Peyer's patch (tissue), 4 donors: ENCODE results near the gene ITIH5.
"Not testable (repeated sequence)": the region's sequence is repeated elsewhere in the genome, so short reads cannot be mapped to it uniquely, and the experiment has no call there.

Experiments
- CTCF ChIP-seq, 6 experiments: fragments of 450-650 bp in 4 of 6; fragments of 200-600 bp in 2 of 6; sonication (generic) in 1 of 6; IDR thresholded peaks; one replicate each; pipeline ENCODE4 v1.5.1; 2017 to 2019; ENCODE audit warnings: antibody characterized with exemption in 6 of 6, mild to moderate bottlenecking in 3 of 6, moderate library complexity in 1 of 6
- POLR2A ChIP-seq, 2 donors: fragments of 450-650 bp; IDR thresholded peaks; one replicate each; pipeline ENCODE4 v1.5.1; 2017; ENCODE audit warnings: antibody characterized with exemption in 2 of 2, mild to moderate bottlenecking in 2 of 2, moderate library complexity in 2 of 2

- not testable (repeated sequence) for TF ChIP-seq CTCF, POLR2A (IDR thresholded peaks at IDR 0.05)
Observed at GRCh38 chr10:7680078-7680477, 13.3 kb upstream of the ITIH5 start.
